SHP77 treated with DMSO at 0.1 percent for 48 hours (cell line): ENCODE data around the gene OR9Q1.
"Not testable (repeated sequence)": the region's sequence is repeated elsewhere in the genome, so short reads cannot be mapped to it uniquely, and the experiment has no call there.

ENCODE experiments used
- DNase-seq: peaks from one replicate; lab custom pipeline; 2025; lab: John Stamatoyannopoulos, UW

OR9Q1 gene, protein sequence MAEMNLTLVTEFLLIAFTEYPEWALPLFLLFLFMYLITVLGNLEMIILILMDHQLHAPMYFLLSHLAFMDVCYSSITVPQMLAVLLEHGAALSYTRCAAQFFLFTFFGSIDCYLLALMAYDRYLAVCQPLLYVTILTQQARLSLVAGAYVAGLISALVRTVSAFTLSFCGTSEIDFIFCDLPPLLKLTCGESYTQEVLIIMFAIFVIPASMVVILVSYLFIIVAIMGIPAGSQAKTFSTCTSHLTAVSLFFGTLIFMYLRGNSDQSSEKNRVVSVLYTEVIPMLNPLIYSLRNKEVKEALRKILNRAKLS

GRCh38 chr11:58023435-58023931 lies at the start of gene OR9Q1:
Gene OR9Q1 (plus strand): TSS chr11:58023881. CDS start chr11:58179445, 155,564 bp downstream.
- DNase-seq = no peak

GRCh38 chr11:57974132-57974531 lies 49.5 kb upstream of the OR9Q1 start:
- DNase-seq = no peak

GRCh38 chr11:57974848-57975601 lies 48.7 kb upstream of the OR9Q1 start:
- DNase-seq = no peak

GRCh38 chr11:57977709-57978108 lies 46.0 kb upstream of the OR9Q1 start:
- no peak for DNase-seq

- DNase-seq = no peak
Measured at GRCh38 chr11:57978686-57979531, 44.8 kb upstream of the OR9Q1 start.

DNA sequence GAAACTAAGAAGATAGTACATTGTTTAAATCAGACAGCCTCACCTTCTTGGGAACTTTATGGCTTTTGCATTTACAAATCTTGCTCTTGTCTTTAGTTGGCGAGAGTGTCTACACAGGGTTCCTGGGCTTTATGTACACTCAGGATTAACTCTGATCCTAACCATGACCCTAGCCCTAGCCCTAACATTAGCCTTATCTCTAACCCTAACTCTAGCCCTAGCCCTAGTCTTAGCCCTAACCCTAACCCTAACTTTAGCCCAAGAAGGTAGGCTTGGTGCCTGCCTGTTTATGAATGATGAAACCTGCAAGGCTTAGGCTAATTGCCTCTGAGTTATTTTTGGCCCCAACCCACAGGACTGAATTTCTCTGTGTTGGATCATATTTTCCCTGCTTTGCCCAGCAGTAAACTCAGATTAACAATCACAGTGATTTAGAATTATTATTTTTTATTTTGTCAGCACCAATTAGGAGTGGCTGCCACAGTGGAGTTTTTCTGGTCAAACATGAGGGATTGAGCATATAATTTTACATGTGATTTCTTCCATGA lies 44.1 kb upstream of the OR9Q1 start:
- no peak for DNase-seq

DNA sequence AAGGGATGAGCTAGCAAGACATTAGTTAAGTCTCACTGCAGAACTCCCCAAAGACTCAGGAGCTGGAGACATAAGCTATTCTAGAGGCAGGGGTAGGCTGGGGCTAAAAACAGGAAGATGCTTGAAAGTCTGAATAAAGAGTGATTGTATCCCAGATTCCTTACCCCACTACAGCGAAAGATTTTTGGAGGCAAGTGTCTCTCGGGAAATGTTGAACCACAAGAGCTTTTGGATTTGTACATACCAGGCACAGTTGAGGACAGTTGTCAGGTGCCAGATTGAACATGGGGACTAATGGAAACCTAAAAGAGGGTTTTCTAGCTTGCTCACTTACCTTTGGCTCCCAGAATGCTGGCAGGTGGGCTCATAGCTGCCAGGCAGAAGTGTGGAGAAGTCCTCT lies 43.5 kb upstream of the OR9Q1 start:
- DNase-seq = no peak

DNA sequence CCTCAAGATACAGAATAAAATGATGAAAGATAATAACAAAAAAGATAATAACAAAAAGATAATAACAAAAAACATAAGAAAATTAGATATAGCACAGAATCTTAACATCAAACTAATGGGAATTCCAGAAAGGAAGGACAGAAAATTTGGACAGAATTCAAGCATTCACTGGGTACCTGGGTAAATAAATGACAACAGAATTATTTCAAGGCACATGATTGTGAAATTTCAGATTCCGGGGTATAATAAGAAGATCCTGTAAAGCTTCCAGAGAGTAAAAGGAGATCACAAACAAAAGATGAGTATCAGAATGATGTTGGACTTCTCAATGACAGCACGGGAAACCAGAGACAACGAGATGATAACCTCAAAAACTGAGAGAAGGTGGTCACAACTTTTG lies 42.1 kb upstream of the OR9Q1 start:
- no peak for DNase-seq

- DNase-seq = no peak
Measured at GRCh38 chr11:57982776-57983175, 40.9 kb upstream of the OR9Q1 start.

DNA sequence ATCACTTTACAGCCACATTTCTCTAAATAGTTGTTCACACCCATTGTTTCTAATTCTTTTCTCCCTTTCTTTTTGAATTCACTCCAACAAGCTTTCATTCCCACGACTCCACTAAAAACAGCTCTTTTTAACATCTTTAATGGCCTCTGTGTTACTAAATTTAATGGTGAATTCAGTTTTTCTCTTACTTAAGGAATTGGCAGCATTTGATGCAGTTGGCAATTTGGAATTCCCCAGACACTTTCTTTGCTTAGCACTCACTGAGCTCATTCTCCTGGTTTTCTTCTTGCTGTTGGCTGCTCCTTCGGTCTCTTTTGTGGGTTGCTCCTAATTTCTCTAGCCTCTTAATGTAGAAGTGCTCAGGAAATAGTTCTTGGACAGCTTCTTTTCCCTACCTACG lies 40.5 kb upstream of the OR9Q1 start:
- no peak for DNase-seq

DNA sequence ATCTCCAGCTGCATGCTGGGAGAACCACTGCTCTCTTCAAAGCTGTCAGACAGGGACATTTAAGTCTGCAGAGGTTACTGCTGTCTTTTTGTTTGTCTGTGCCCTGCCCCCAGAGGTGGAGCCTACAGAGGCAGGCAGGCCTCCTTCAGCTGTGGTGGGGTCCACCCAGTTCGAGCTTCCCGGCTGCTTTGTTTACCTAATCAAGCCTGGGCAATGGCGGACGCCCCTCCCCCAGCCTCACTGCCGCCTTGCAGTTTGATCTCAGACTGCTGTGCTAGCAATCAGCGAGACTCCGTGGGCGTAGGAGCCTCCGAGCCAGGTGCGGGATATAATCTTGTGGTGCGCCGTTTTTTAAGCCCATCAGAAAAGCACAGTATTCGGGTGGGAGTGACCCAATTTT lies 24.2 kb upstream of the OR9Q1 start:
- not testable (repeated sequence) for DNase-seq

DNA sequence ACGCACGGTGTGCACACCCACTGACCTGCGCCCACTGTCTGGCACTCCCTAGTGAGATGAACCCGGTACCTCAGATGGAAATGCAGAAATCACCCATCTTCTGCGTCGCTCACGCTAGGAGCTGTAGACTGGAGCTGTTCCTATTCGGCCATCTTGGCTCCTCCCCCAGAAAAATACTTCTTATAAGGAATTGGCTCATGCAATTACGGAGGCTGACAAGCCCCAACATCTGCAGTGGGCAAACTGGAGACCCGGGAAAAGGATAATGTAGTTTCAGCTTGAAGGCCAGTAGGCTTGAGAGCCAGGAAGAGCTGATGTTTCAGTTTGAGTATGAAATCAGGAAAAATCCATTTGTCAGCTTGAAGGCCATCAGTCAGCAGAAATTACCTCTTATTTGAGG lies 23.7 kb upstream of the OR9Q1 start:
- not testable (repeated sequence) for DNase-seq

- DNase-seq = no peak
Measured at GRCh38 chr11:58000699-58001098, 23.0 kb upstream of the OR9Q1 start.

DNA sequence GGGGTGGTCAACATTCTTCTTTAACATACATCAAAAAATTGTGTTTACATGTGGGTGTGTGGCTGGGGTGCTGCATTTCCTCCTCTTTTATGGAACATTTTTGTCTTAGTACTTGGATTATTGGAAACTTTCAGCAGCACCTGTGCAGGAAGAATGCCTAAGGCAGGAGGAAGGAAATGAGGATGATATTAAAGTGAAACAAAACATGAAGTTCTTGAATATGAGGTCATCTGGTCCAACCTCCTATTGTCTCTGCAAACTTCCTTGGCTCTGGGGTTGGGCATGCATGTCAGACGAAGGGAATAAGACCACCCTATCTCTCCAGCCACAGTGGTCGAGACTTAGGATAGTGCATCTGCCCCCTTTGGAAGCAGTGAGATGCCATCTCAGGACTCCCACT lies 20.6 kb upstream of the OR9Q1 start:
- no peak for DNase-seq

DNA sequence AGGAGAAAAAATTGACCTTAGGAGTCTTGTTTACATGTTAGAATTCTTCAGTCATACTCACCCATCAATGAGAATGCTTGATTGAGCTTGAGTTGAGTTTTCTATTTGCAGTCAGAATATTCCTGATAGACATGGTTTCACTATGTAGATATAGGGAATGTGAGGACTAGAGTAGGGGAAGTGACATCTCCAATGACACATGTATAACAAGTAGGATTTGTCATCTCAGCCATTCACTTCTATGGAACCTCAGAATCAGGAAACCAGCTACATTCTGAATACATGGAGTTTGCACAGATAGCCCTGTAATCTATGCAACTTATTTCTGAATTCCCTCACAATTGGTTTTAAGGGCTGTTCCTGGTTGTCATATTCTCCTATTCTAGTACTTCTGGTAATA lies 20.1 kb upstream of the OR9Q1 start:
- DNase-seq = no peak

GRCh38 chr11:58004664-58005063 lies 19.0 kb upstream of the OR9Q1 start:
- DNase-seq = no peak

- DNase-seq = no peak
Measured at GRCh38 chr11:58006940-58007339, 16.7 kb upstream of the OR9Q1 start.

- no peak for DNase-seq
Measured at GRCh38 chr11:58011771-58012170, 11.9 kb upstream of the OR9Q1 start.

GRCh38 chr11:58024601-58025091 lies 965 bp downstream of the OR9Q1 start:
- no peak for DNase-seq

GRCh38 chr11:58027341-58027740 lies 3.7 kb downstream of the OR9Q1 start:
- no peak for DNase-seq

- DNase-seq = no peak
Measured at GRCh38 chr11:58028687-58029411, 5.2 kb downstream of the OR9Q1 start.
